Activated CD8-positive, alpha-beta T cell treated with anti-CD3 and anti-CD28 coated beads for 36 hours (primary cell): ENCODE measurements around the gene B3GNT9. TPM values are rescaled to one million over a fixed set of nuclear protein-coding genes. Genes with fewer than 3 reads are reported as not detected.

ENCODE experiments used
- ATAC-seq: fragments of 200-7000 bp; cut with Tn5 transposase; one replicate; pipeline ENCODE4 v1.10.0; 2021; ENCODE audit warnings: mild to moderate bottlenecking, moderate library complexity
- CTCF ChIA-PET: fragments of 350-600 bp; sonication (Branson Sonifier 250); formaldehyde crosslinking; loops from one replicate; lab custom pipeline; 2021; ENCODE audit warnings: antibody characterized with exemption; lab: Charles Lee
- POLR2A ChIA-PET: fragments of 350-600 bp; sonication (Branson Sonifier 250); formaldehyde crosslinking; loops from one replicate; lab custom pipeline; 2021; ENCODE audit warnings: antibody characterized with exemption; lab: Charles Lee
- DNase-seq: peaks from one replicate; pipeline ENCODE4 v3.0.0-alpha.2; 2020
- H3K27ac Mint-ChIP-seq: one replicate; pipeline ENCODE4 v1.8.0; 2021; ENCODE audit warnings: mild to moderate bottlenecking, mixed read lengths
- H3K27me3 Mint-ChIP-seq: one replicate; pipeline ENCODE4 v1.8.0; 2021; ENCODE audit warnings: mixed read lengths
- H3K36me3 Mint-ChIP-seq: one replicate; pipeline ENCODE4 v1.8.0; 2021; ENCODE audit warnings: low read depth, mixed read lengths
- H3K4me1 Mint-ChIP-seq: one replicate; pipeline ENCODE4 v1.8.0; 2021; ENCODE audit warnings: low read depth, mixed read lengths
- H3K4me3 Mint-ChIP-seq: one replicate; pipeline ENCODE4 v1.8.0; 2021; ENCODE audit warnings: mild to moderate bottlenecking, moderate library complexity, mixed read lengths
- H3K9me3 Mint-ChIP-seq: one replicate; pipeline ENCODE4 v1.8.0; 2021; ENCODE audit warnings: mixed read lengths
- CTCF ChIP-seq: fragments of 200-600 bp; IDR thresholded peaks from one replicate; pipeline ENCODE4 v1.8.0; 2022; ENCODE audit warnings: antibody characterized with exemption, mild to moderate bottlenecking
- intact Hi-C: fragments of 100-400 bp; cut with micrococcal nuclease; formaldehyde crosslinking; loops from one replicate; pipeline ENCODE4 v1.10.0; 2022
- total RNA-seq, 2 experiments: library from RNA; stranded (reverse); gene quantifications; one replicate each; pipeline ENCODE4 v1.2.3, GENCODE V29; 2021

B3GNT9 gene
- 1 to 10 TPM; 2.1 to 2.5 TPM for total RNA-seq

- POLR2A ChIA-PET, result interaction anchor here (0.6 to 1.8 kb wide), 7 partner anchors 8 to 208 kb away, joined by 3 to 5 read pairs (median 3); no protein-coding TSS in a partner anchor
- H3K9me3 Mint-ChIP-seq, result no peaks in the 10 kb centered on the region
- intact Hi-C loops, result no loop called here
Observed at GRCh38 chr16:67150833-67151396, at the start of gene B3GNT9. Gene B3GNT9 (minus strand): TSS chr16:67150998. CDS start chr16:67150485, 513 bp downstream.

GRCh38 chr16:67200491-67200890 is 49.7 kb upstream of the B3GNT9 start:
- ATAC-seq, result no peak
- intact Hi-C loops, result no loop called here
- Mint-ChIP-seq H3K4me3 (no peak overlapping the region), H3K36me3 (peaks cover 41% of the 10 kb centered on the region), H3K27me3 (no peaks in the 10 kb centered on the region), H3K4me1 (peaks cover 16% of the 10 kb centered on the region), H3K27ac (no peak overlapping the region), H3K9me3 (no peaks in the 10 kb centered on the region)
- DNase-seq, result no peak
- TF ChIP-seq CTCF, result no peak
- POLR2A ChIA-PET, result interaction anchor here (0.6 to 1.3 kb wide), 2 partner anchors 26 to 66 kb away, joined by 3 read pairs; partner anchors contain the start of gene TMEM208
- CTCF ChIA-PET, result no interaction called here

More at GRCh38 chr16:67150833-67151396, at the start of gene B3GNT9:
- H3K27me3 Mint-ChIP-seq, result peaks cover 21% of the 10 kb centered on the region
- DNase-seq, result peak; percentile 56
- H3K36me3 Mint-ChIP-seq, result peaks cover 31% of the 10 kb centered on the region
- TF ChIP-seq CTCF, result no peak
- peaks cover 19% of the 10 kb centered on the region for H3K4me1 Mint-ChIP-seq
- peak within 1 kb of the TSS; percentile 63 for H3K4me3 Mint-ChIP-seq
- CTCF ChIA-PET, result interaction anchor here (1.4 to 15.9 kb wide), 6 partner anchors 9 to 197 kb away, joined by 3 to 209 read pairs (median 7); partner anchors contain the start of genes FBXL8, HSF4, NOL3 and TRADD
- ATAC-seq, result peak; percentile 25
- H3K27ac Mint-ChIP-seq, result no peak within 1 kb of the TSS

GRCh38 chr16:67199808-67200198 is 49.0 kb upstream of the B3GNT9 start:
- Mint-ChIP-seq H3K27ac (no peak overlapping the region), H3K27me3 (no peaks in the 10 kb centered on the region), H3K4me3 (no peak overlapping the region), H3K36me3 (peaks cover 47% of the 10 kb centered on the region), H3K4me1 (peaks cover 18% of the 10 kb centered on the region), H3K9me3 (no peaks in the 10 kb centered on the region)
- intact Hi-C loops, result no loop called here
- ChIA-PET CTCF (no interaction called here), POLR2A (interaction anchor here (0.6 to 1.3 kb wide), 2 partner anchors 27 to 67 kb away, joined by 3 read pairs; partner anchors contain the start of gene TMEM208)
- DNase-seq (no peak), ATAC-seq (no peak)
- no peak for TF ChIP-seq CTCF

- Mint-ChIP-seq H3K9me3 (no peaks in the 10 kb centered on the region), H3K36me3 (peaks cover 51% of the 10 kb centered on the region), H3K27me3 (no peaks in the 10 kb centered on the region), H3K27ac (no peak within 1 kb of the TSS), H3K4me3 (no peak within 1 kb of the TSS), H3K4me1 (peaks cover 24% of the 10 kb centered on the region)
- ATAC-seq (no peak), DNase-seq (no peak)
- intact Hi-C loops, result no loop called here
- POLR2A ChIA-PET, result interaction anchor here (1.3 kb wide), 1 partner anchor 27 kb away, joined by 3 read pairs; the partner anchor contains the start of gene TMEM208
- TF ChIP-seq CTCF, result no peak
- CTCF ChIA-PET, result interaction anchor here (0.6 to 2.4 kb wide), 6 partner anchors 14 to 221 kb away, joined by 3 to 15 read pairs (median 3); no protein-coding TSS in a partner anchor
Observed at GRCh38 chr16:67199011-67199807, 48.4 kb upstream of the B3GNT9 start, which contains the start of gene ELMO3. Gene ELMO3 (plus strand): TSS chr16:67199131. CDS start chr16:67199327, 196 bp downstream.
